VCaP (cell line): ENCODE results near the gene EPHA10.

Experiments used
- H3K27ac ChIP-seq: fragments of 450-650 bp; 2 replicates; pipeline ENCODE4 v1.5.1; 2017
- CTCF ChIP-seq: fragments of 450-650 bp; conservative IDR thresholded peaks from 2 replicates; pipeline ENCODE4 v1.5.1; 2017; ENCODE audit warnings: mild to moderate bottlenecking, moderate library complexity

EPHA10 gene

GRCh38 chr1:37717631-37718030, 47.3 kb downstream of the EPHA10 start:
- TF ChIP-seq CTCF, result no peak
- no peak overlapping the region for H3K27ac ChIP-seq

- no peak for TF ChIP-seq CTCF
- H3K27ac ChIP-seq, result no peak overlapping the region
Observed at GRCh38 chr1:37716321-37716720, 48.6 kb downstream of the EPHA10 start.

- TF ChIP-seq CTCF, result no peak
- no peak overlapping the region for H3K27ac ChIP-seq
Observed at GRCh38 chr1:37714689-37715088, 50.2 kb downstream of the EPHA10 start.

GRCh38 chr1:37714226-37714625, 50.7 kb downstream of the EPHA10 start:
- TF ChIP-seq CTCF, result no peak
- no peak overlapping the region for H3K27ac ChIP-seq

DNA sequence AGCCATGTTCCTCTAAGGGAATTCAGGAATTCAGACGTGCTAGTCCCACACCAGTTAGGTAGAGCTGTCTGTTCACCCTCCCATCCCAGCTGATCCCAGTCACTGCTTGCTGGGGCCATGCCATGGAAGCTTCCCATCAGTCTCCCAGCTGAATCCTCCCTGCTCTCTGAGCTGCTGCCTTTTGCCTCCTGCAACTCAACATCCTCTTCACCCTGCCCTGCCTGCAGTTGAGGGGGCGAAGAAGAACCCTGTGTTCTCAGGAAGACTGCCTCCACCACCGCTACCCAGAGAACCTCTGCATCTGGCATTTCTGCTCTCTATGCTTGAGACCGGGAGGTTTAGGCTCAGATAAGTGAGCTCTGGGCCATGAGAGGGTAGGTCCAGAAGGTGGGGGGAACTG, 56.4 kb downstream of the EPHA10 start:
- no peak overlapping the region for H3K27ac ChIP-seq
- TF ChIP-seq CTCF, result no peak

DNA sequence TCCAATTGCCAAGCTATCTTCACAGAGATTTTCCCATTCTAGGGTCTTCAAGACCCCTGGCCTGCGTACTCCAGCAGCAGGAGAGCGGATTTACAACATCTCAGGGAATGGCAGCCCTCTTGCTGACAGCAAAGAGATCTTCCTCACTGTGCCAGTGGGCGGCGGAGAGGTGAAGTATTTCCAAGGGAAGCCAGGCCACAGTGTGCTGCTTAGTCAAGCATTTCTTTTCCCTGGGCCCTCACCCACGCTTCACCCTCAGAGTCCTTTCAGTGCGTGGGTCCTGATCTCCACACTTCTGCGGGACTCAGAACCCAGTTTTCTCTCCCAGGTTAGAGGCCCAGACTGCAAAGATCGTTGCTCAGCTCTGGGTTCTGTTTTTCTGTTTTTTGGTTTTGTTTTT, 59.5 kb downstream of the EPHA10 start:
- TF ChIP-seq CTCF, result no peak
- no peak overlapping the region for H3K27ac ChIP-seq

DNA sequence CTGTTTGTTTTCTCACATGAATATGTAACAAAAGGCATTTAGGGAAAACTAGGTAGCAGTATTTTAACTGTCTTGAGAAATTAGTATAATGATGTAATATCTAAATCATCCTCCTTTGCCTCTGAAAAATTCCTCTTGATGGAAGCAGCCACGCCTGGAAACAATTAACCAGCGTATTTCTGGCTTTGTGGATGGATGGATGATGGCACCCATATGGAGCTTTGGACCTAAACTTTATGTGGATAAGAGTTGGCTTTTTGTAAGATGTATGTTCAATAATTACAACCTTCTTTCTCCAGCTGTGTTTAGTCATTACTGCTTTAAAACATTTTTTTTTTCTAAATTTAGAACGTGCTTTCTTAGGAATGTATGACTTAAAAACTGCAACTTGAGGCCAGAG, 60.0 kb downstream of the EPHA10 start:
- no peak overlapping the region for H3K27ac ChIP-seq
- no peak for TF ChIP-seq CTCF

DNA sequence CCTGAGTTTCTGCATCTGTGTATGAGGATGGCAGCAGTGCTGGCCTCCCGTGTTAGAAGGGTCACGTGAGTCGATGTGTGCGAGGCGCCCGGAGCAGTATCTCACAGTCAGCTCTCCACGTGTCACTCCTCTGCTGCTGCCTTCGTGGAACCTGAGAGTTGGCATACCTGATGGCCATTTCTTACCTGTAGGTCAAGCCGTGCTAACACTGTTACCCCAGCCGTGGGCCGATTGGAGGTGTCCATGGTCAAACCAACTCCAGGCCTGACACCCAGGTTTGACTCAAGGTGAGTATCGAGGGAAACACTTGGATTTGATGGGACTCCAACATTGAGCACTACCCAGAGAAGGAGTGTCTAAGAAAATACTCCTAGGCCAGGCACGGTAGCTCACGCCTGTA, 61.9 kb downstream of the EPHA10 start:
- TF ChIP-seq CTCF, result no peak
- H3K27ac ChIP-seq, result no peak overlapping the region
